NCI-H187 (cell line): ENCODE measurements around the gene CR2.
"Not testable (repeated sequence)": the region's sequence is repeated elsewhere in the genome, so short reads cannot be mapped to it uniquely, and the experiment has no call there.

Source experiments
- DNase-seq, 2 experiments: peaks; one replicate each; lab custom pipeline; 2025; lab: John Stamatoyannopoulos, UW

CR2 gene

GRCh38 chr1:207454046-207454964 is at the start of gene CR2:
CR2 (plus strand) TSS chr1:207454328; CDS start chr1:207454419, 91 bp downstream.
- DNase-seq: no peak

GRCh38 chr1:207404849-207405525 is 49.1 kb upstream of the CR2 start:
- DNase-seq: no peak

GRCh38 chr1:207405814-207406213 is 48.3 kb upstream of the CR2 start:
- no peak for DNase-seq

GRCh38 chr1:207407655-207408260 is 46.4 kb upstream of the CR2 start:
- DNase-seq: no peak

- DNase-seq: no peak
These were observed 41.3 kb upstream of the CR2 start for GRCh38 chr1:207412845-207413244.

- DNase-seq: no peak
These were observed 39.5 kb upstream of the CR2 start for GRCh38 chr1:207414606-207415108.

GRCh38 chr1:207417076-207417475 is 37.1 kb upstream of the CR2 start:
- DNase-seq: no peak

GRCh38 chr1:207418351-207418750 is 35.8 kb upstream of the CR2 start:
- no peak for DNase-seq

- DNase-seq: no peak
These were observed 34.0 kb upstream of the CR2 start for GRCh38 chr1:207420109-207420508.

GRCh38 chr1:207421078-207421477 is 33.0 kb upstream of the CR2 start:
- no peak for DNase-seq

- no peak for DNase-seq
These were observed 30.4 kb upstream of the CR2 start for GRCh38 chr1:207423560-207424292.

- DNase-seq: no peak
These were observed 29.5 kb upstream of the CR2 start for GRCh38 chr1:207424570-207425131.

- DNase-seq: no peak
These were observed 26.1 kb upstream of the CR2 start for GRCh38 chr1:207427832-207428585.

- DNase-seq: no peak
These were observed 25.3 kb upstream of the CR2 start for GRCh38 chr1:207428783-207429182.

GRCh38 chr1:207429963-207430362 is 24.2 kb upstream of the CR2 start:
- DNase-seq: no peak

- no peak for DNase-seq
These were observed 23.5 kb upstream of the CR2 start for GRCh38 chr1:207430602-207431001.

GRCh38 chr1:207431508-207431907 is 22.6 kb upstream of the CR2 start:
- DNase-seq: no peak

GRCh38 chr1:207433435-207433834 is 20.7 kb upstream of the CR2 start:
- no peak for DNase-seq

GRCh38 chr1:207436746-207437145 is 17.4 kb upstream of the CR2 start:
- not testable (repeated sequence) for DNase-seq

- DNase-seq: no peak
These were observed 13.5 kb upstream of the CR2 start for GRCh38 chr1:207440626-207441025.
